HL-60 (cell line): ENCODE results near the gene SLC9A7.
A peak's percentile ranks its signal among the peaks of the same experiment; 100 is the strongest.

ENCODE experiments used
- DNase-seq, 2 experiments: peaks; one replicate each; pipeline ENCODE4 v3.0.0-alpha.2; 2010 to 2020; ENCODE audit warnings: low read depth in 1 of 2, low spot score in 1 of 2
- H3K27ac ChIP-seq: fragments of 250-450 bp; sonication (Bioruptor Pico); replicated peaks from 2 replicates; pipeline ENCODE4 v1.5.1; 2020; ENCODE audit warnings: mild to moderate bottlenecking, moderate library complexity
- H3K27me3 ChIP-seq: fragments of 250-450 bp; sonication (Bioruptor Pico); 2 replicates; pipeline ENCODE4 v1.5.1; 2021; ENCODE audit warnings: mild to moderate bottlenecking, moderate library complexity; ENCODE audit not compliant: insufficient read depth, poor library complexity, severe bottlenecking
- H3K4me3 ChIP-seq: replicated peaks from 2 replicates; pipeline ENCODE4 v1.5.1; 2011; ENCODE audit warnings: mild to moderate bottlenecking, control low read depth, low read length; ENCODE audit not compliant: insufficient read depth
- CTCF ChIP-seq: IDR thresholded peaks from one replicate; pipeline ENCODE4 v1.5.1; 2011; ENCODE audit warnings: low read length, control low read depth, inconsistent platforms; ENCODE audit not compliant: insufficient read depth
- GABPA ChIP-seq: IDR thresholded peaks from 2 replicates; pipeline ENCODE4 v1.6.1; 2012; ENCODE audit warnings: low read depth
- POLR2AphosphoS5 ChIP-seq: IDR thresholded peaks from 2 replicates; pipeline ENCODE4 v1.6.1; 2012; ENCODE audit warnings: low read depth
- REST ChIP-seq: IDR thresholded peaks from 2 replicates; pipeline ENCODE4 v1.6.1; 2012; ENCODE audit warnings: low read depth; ENCODE audit not compliant: insufficient replicate concordance
- SPI1 ChIP-seq: IDR thresholded peaks from 2 replicates; pipeline ENCODE4 v1.6.1; 2012; ENCODE audit warnings: low read depth, mild to moderate bottlenecking, borderline replicate concordance

Gene SLC9A7

DNA sequence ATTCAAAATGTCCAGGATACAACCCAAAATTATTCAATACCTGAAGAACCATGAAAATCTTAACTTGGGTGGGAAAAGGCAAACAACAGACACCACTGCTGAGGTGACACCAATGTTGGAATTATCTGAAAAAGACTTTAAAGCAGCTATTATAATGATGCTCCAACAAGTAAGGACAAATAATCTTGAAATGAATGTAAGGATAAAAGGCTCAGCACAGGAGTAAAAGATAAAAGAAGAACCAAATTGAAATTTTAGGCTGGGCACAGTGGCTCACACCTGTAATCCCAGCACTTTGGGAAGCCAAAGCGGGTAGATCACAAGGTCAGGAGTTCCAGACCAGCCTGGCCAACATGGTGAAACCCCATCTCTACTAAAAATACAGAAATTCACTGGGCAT is 4.0 kb upstream of the SLC9A7 start:
- DNase-seq: no peak
- no peak overlapping the region for H3K4me3 ChIP-seq
- no peaks in the 10 kb centered on the region for H3K27me3 ChIP-seq
- no peak for TF ChIP-seq CTCF
- no peak for TF ChIP-seq REST
- no peak for TF ChIP-seq GABPA
- TF ChIP-seq SPI1: no peak
- no peak for TF ChIP-seq POLR2AphosphoS5
- H3K27ac ChIP-seq: no peak overlapping the region

DNA sequence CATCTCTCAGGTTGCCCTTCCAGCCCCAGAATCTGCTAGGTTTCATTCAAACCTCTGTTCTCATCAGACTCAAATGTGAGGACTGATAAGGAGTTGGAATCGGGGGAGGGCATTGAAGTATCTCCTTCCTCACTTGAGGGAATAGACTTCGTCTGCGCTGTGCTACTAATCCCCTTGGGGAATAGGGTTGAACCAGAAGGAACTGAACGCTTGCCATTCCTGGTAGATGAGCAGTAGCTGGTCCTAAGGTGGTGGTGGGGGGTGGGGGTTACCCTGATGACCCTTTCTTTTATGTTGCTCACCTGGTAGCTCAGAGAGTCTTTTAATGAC is 692 bp upstream of the SLC9A7 start:
- H3K4me3 ChIP-seq: peak overlapping the region; percentile 60
- DNase-seq: no peak
- H3K27ac ChIP-seq: no peak overlapping the region
- no peak for TF ChIP-seq REST
- no peaks in the 10 kb centered on the region for H3K27me3 ChIP-seq

- Histone ChIP-seq H3K27me3 (no peaks in the 10 kb centered on the region), H3K27ac (no peak overlapping the region), H3K4me3 (peak overlapping the region; percentile 60)
- TF ChIP-seq POLR2AphosphoS5 (no peak), CTCF (no peak), REST (no peak), GABPA (no peak), SPI1 (no peak)
- DNase-seq: no peak
These were observed 559 bp downstream of the SLC9A7 start for GRCh38 chrX:46758163-46758955.
